GM21717 (cell line): ENCODE data around the gene PRKAB2.
"Not testable (repeated sequence)": the region's sequence is repeated elsewhere in the genome, so short reads cannot be mapped to it uniquely, and the experiment has no call there.

ENCODE experiments used
- ATAC-seq: cut with Tn5 transposase; IDR thresholded peaks from one replicate; pipeline ENCODE4 v1.9.1; 2021; ENCODE audit warnings: mild to moderate bottlenecking, moderate library complexity; ENCODE audit not compliant: unreplicated experiment

PRKAB2 gene, protein sequence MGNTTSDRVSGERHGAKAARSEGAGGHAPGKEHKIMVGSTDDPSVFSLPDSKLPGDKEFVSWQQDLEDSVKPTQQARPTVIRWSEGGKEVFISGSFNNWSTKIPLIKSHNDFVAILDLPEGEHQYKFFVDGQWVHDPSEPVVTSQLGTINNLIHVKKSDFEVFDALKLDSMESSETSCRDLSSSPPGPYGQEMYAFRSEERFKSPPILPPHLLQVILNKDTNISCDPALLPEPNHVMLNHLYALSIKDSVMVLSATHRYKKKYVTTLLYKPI

GRCh38 chr1:147172168-147173016 lies at the start of gene PRKAB2:
Gene PRKAB2, minus strand, starts transcription at chr1:147172470. Its CDS starts 326 bp downstream, at chr1:147172144.
- ATAC-seq: peak; percentile 85

- no peak for ATAC-seq
Measured at GRCh38 chr1:147218606-147219005, 46.3 kb upstream of the PRKAB2 start.

GRCh38 chr1:147217141-147217540 lies 44.9 kb upstream of the PRKAB2 start:
- no peak for ATAC-seq

DNA sequence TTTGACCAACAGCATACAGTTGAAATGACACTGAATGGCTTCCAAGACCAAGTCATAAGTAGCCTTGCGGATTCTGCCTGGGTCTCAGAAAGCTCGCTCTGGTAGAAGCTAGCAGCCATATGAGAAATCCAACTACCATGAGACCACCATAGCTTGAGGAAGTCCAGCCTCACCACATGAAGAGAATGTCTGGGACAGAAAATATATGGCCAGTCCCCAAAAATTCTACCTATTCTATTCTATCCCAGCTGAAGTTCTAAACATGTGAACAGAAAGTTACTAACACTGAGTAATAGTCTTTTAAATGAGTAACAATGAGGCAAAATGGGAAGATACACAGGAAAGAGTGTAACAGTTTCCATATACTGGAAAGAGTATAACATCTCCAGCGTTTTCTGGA lies 43.9 kb upstream of the PRKAB2 start:
- no peak for ATAC-seq

DNA sequence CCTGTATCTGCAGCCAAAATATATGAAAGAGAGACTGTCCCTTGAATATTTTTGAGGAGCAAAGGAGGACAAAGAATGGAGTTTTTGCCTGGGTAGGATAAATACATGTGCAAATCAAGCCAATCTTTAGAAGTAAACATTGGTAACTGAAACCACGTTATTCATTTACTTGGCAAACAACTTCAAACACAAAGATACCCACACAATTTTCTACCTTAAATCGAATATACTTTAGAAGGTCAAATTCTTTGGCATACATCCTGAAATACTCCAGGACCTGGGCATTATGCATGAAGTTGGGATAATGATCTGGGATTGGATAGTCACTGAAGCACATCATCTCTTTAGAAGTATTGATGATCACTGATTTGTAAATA lies 43.3 kb upstream of the PRKAB2 start:
- no peak for ATAC-seq

DNA sequence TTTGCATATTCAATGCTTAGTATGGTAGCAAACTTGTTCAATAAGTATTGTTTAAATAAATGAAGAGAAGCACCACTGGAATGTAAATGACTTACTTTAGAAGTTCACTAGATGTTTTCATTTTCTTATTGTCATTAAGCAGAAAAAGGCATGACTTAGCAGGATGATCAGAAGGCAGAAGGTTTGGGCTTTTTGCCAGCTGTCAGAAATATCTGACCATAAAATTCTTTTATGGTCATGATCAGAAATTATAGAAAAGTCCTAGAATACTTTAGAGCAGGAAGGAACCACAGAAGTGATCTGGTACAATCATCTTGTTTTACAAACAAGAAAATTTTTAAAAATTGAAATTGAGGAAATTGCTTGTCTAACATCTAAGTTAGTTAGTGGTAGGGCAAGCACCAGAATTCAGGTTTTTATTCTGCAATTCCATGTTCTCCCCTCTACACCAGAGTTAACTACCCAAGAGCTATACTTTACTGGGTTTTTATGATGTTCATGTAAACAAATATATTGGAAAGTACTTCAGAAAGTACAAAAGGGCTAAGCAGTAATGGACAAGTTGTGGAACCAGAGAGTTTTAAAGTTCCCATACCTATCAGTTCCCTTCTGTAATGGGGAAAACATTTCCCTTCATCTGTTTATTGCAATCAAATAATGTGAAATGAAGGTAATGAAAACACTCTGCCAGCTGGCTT lies 42.7 kb upstream of the PRKAB2 start:
- no peak for ATAC-seq

GRCh38 chr1:147214325-147214724 lies 42.1 kb upstream of the PRKAB2 start:
- no peak for ATAC-seq

GRCh38 chr1:147213271-147213670 lies 41.0 kb upstream of the PRKAB2 start:
- no peak for ATAC-seq

GRCh38 chr1:147211577-147211976 lies 39.3 kb upstream of the PRKAB2 start:
- no peak for ATAC-seq

- no peak for ATAC-seq
Measured at GRCh38 chr1:147210987-147211386, 38.7 kb upstream of the PRKAB2 start.

DNA sequence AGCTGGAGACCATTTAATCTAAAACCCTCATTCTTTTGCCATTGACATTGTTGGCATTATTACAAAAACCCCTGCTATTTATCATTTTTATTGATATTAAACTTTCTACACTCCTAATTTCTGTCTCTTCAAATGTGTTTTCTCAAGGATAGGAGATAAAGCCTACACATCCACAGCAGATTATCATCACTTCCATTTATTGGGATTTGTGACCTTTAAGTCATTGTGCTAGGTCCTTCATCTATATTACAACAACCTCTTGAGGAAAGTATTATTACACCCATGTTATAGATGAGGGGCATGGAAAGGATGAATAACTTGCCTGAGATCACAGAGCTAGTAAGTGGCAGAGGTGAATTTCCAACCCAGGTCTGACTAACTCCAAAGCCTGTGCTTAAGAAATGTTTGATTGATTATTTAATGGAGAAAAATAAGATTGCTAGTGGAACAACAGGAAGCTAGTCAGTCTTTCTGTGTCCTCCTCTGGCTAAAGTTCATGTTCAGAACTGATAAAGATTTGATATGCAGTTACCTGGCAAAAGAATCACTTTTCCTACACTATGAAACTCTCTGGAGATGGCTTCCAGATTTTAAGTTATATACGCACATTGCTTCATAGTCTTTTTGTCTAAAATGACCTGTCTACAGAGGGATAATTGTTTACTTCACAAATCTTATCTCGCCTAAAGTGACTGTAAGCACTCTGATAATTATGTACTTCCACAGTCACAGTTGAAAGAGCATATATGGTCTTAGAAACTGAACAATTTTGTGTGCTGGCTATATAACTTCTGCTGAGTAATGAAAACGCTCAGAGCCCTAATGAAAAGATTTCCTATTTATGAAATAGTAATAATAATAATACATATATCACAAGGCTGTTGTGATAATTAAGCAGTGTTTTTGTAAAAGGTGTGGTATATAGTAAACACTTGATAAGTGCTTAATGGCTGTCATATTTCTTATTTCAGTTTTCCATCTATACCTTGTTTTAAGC lies 37.9 kb upstream of the PRKAB2 start:
- no peak for ATAC-seq

DNA sequence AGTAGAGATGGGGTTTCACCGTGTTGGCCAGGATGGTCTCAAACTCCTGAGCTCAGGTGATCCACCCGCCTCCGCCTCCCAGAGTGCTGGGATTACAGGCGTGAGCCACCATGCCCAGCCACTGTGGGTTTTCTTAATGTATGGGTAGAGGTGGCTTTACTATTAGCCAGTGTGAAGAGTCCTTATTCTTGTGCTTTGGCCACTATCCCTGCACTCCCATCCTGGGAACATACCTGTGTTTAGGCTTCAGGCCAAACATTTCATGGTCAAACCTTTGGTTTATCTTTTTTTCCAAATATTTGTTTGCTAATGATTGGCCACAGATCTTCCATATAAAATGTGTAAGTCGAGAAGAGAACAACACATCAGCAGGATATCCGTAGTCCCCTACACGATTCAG lies 36.3 kb upstream of the PRKAB2 start:
- ATAC-seq: no peak

GRCh38 chr1:147207192-147207591 lies 34.9 kb upstream of the PRKAB2 start:
- ATAC-seq: no peak

DNA sequence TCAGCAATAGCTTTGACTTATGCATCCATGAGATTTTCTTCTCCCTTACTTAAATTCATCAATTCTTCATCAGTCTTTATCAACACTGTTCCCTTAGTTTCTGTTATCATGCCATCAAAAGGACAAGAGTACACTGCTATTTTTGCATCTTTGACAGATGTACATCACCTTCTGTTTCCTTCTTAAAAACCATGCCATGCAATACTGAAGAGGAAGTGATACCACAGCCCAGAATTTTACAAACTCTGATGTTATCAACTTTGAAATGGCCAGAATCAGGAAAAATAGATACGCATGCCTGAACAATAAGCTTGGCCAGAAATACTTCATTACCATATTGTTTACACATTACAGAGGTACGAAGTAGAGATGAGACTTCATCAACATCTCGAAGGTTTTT lies 31.8 kb upstream of the PRKAB2 start:
- no peak for ATAC-seq

- ATAC-seq: no peak
Measured at GRCh38 chr1:147202576-147202975, 30.3 kb upstream of the PRKAB2 start.

- no peak for ATAC-seq
Measured at GRCh38 chr1:147201786-147202185, 29.5 kb upstream of the PRKAB2 start.

DNA sequence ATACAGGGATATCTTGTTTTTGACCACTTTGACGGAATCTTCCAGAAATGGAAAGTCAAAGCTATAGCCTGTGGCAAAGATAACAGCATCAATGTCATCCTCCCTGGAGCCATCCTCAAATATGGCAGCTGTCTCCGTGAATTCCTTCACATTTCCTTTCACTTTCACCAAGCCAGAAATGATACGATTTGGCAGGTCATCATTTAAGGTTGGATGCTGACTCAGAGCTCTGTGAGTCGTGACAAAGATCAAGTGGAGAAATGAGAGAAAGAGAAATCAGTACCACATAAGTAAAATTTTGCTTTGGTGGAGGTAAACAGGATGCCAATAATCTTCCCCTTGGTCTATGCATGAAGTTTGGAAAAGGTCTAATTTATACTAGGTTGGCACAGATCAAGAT lies 29.0 kb upstream of the PRKAB2 start:
- ATAC-seq: no peak

DNA sequence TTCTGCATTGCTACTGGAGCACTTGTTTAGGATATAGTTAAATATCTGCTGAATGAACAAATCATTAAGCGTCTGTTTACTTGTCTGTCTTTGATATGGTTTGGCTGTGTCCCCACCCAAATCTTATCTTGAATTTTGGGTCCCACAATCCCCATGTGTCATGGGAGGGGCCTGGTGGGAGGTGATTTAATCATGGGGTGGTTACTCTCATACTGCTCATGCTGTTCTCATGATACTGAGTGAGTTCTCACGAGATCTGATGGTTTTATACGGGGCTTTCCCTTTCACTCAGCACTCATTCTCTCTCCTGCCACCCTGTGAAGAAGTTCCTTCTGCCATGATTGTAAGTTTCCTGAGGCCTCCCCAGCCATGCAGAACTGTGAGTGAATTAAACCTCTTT lies 25.1 kb upstream of the PRKAB2 start:
- ATAC-seq: not testable (repeated sequence)

DNA sequence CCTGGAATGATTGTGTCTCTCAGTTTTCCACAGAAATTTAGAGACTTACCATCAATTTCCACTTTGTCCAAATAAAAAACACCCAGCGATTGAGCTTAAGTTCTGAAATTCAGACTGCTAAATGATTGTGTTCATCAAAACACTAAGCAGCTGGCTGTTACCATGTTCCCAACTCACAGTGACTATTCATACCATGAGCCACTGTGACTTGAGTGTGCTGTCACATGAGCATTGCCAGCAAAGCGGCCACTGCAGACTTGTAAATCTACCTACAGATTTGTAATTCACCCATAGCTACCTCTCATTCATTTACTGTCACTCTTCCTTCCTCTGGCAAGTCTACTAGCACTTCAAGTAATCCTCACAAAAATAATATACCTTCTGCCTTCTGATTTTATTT lies 17.2 kb upstream of the PRKAB2 start:
- ATAC-seq: no peak

GRCh38 chr1:147185432-147185831 lies 13.2 kb upstream of the PRKAB2 start:
- no peak for ATAC-seq
